AG04450 (cell line): ENCODE measurements around the gene DDX10. TPM values are rescaled to one million over a fixed set of nuclear protein-coding genes. Genes with fewer than 3 reads are reported as not detected.

Experiments used
- CTCF ChIA-PET: fragments of 300-600, 350-600 bp; formaldehyde crosslinking; extraction: SDS; loops from one replicate; lab custom pipeline; 2022; ENCODE audit warnings: antibody characterized with exemption, inconsistent platforms; lab: Charles Lee
- POLR2A ChIA-PET: fragments of 350-600 bp; formaldehyde crosslinking; extraction: SDS; loops from one replicate; lab custom pipeline; 2021; ENCODE audit warnings: antibody characterized with exemption, inconsistent platforms; lab: Yijun Ruan, JAX
- DNase-seq: peaks from one replicate; pipeline ENCODE4 v3.0.0-alpha.2; 2011; ENCODE audit warnings: low read depth, low spot score
- H3K27ac ChIP-seq: one replicate; pipeline ENCODE4 v1.5.1; 2012; ENCODE audit warnings: low read depth, low read length, control low read depth
- H3K27me3 ChIP-seq: one replicate; pipeline ENCODE4 v1.6.0; 2012; ENCODE audit warnings: low read length; ENCODE audit not compliant: control insufficient read depth, insufficient read depth
- H3K4me3 ChIP-seq: 2 replicates; pipeline ENCODE4 v1.5.1; 2011; ENCODE audit warnings: mild to moderate bottlenecking, low read depth, low read length, control low read depth
- H3K9me3 ChIP-seq: 2 replicates; pipeline ENCODE4 v1.5.1; 2012; ENCODE audit warnings: low read length; ENCODE audit not compliant: control insufficient read depth, insufficient read depth
- CTCF ChIP-seq: IDR thresholded peaks from 2 replicates; pipeline ENCODE4 v1.5.1; 2011; ENCODE audit warnings: low read depth, low read length, control low read depth, inconsistent platforms
- polyA plus RNA-seq: library from polyadenylated mRNA; depleted of rRNA; stranded (reverse); fragments of >200 nt; gene quantifications from 2 replicates; pipeline ENCODE4 v1.2.3, GENCODE V29; 2011

Gene DDX10
- polyA plus RNA-seq, 1 experiment, result 27.1 TPM

DNA sequence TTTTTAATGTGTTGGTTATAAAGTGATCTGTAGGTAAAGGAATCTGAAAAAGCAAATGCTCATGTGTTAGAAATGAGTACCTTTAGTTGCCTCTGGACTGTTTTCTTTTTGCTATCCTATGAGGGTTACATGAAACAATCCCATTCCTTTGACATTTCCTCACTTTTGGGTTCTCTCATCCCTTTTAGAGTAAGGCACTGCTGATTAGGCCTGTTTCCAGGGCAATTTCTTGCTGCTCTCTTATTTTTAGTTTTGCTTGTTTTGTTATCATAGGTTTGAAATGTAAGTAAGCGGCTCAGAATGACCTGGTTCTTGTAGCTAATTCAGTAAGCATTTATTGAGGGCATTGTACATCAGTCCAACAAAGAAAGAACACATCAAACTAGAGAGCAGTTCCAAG is 138.9 kb downstream of the DDX10 start:
- Histone ChIP-seq H3K27me3 (no peaks in the 10 kb centered on the region), H3K4me3 (no peak overlapping the region), H3K9me3 (no peaks in the 10 kb centered on the region), H3K27ac (no peak overlapping the region)
- TF ChIP-seq CTCF, result no peak
- POLR2A ChIA-PET, result no interaction called here
- CTCF ChIA-PET, result interaction anchor here (0.7 kb wide), 1 partner anchor 690 kb away, joined by 3 read pairs; no protein-coding TSS in a partner anchor
- DNase-seq, result no peak

GRCh38 chr11:108804511-108804910 is 139.6 kb downstream of the DDX10 start:
- POLR2A ChIA-PET, result no interaction called here
- no peak for DNase-seq
- H3K27me3 ChIP-seq, result no peaks in the 10 kb centered on the region
- no peak overlapping the region for H3K27ac ChIP-seq
- CTCF ChIA-PET, result no interaction called here
- no peaks in the 10 kb centered on the region for H3K9me3 ChIP-seq
- no peak overlapping the region for H3K4me3 ChIP-seq
- TF ChIP-seq CTCF, result no peak

DNA sequence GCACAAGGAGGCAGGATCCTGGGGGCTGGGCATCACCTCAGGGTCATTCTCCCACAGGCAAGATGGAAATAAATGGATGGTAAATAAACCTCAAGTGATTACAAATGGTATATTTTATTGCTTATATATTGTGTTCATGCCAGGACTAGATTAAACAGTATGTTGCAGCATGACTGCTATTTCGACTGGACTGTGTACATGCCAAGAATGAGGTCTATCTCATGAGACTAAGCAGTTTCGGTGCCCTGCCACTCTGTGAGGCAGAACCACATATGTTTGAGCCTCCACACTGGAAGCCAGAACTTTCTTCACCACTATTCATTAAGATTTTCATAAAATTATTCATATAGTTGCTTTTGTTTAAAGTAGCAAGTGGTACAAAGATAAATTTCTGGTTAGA is 140.2 kb downstream of the DDX10 start:
- no peak overlapping the region for H3K4me3 ChIP-seq
- no peaks in the 10 kb centered on the region for H3K9me3 ChIP-seq
- TF ChIP-seq CTCF, result no peak
- POLR2A ChIA-PET, result no interaction called here
- H3K27me3 ChIP-seq, result no peaks in the 10 kb centered on the region
- no peak overlapping the region for H3K27ac ChIP-seq
- CTCF ChIA-PET, result no interaction called here
- DNase-seq, result no peak

- CTCF ChIA-PET, result no interaction called here
- DNase-seq, result no peak
- no peaks in the 10 kb centered on the region for H3K9me3 ChIP-seq
- no peak overlapping the region for H3K27ac ChIP-seq
- H3K27me3 ChIP-seq, result no peaks in the 10 kb centered on the region
- TF ChIP-seq CTCF, result no peak
- POLR2A ChIA-PET, result no interaction called here
- no peak overlapping the region for H3K4me3 ChIP-seq
These were observed 142.4 kb downstream of the DDX10 start for GRCh38 chr11:108807262-108807661.

- H3K27me3 ChIP-seq, result no peaks in the 10 kb centered on the region
- TF ChIP-seq CTCF, result no peak
- H3K9me3 ChIP-seq, result no peaks in the 10 kb centered on the region
- H3K27ac ChIP-seq, result no peak overlapping the region
- no peak overlapping the region for H3K4me3 ChIP-seq
- CTCF ChIA-PET, result no interaction called here
- no peak for DNase-seq
- POLR2A ChIA-PET, result no interaction called here
These were observed 148.2 kb downstream of the DDX10 start for GRCh38 chr11:108813086-108813485.
